HEK293 (cell line): Measurements from ENCODE around the gene ATP8A1.

Experiments used
- CTCF ChIA-PET: fragments of 350-600 bp; formaldehyde crosslinking; extraction: SDS; loops from one replicate; lab custom pipeline; 2021; ENCODE audit warnings: antibody characterized with exemption; lab: Yijun Ruan, JAX
- POLR2A ChIA-PET: fragments of 300-600 bp; formaldehyde crosslinking; extraction: SDS; loops from one replicate; lab custom pipeline; 2020; ENCODE audit warnings: antibody characterized with exemption, inconsistent platforms; lab: Yijun Ruan, JAX
- H3K27ac ChIP-seq: fragments of 200-500 bp; sonication (Bioruptor generic); 2 replicates; pipeline ENCODE4 v1.5.1; 2014; ENCODE audit warnings: low read depth, low read length, control low read depth, inconsistent platforms; ENCODE audit errors: extremely low read depth
- H3K36me3 ChIP-seq, 2 experiments: fragments of 200-500 bp in 1 of 2; sonication (Bioruptor generic) in 1 of 2; 1 replicate in 1 of 2; 2 replicates in 1 of 2; pipeline ENCODE4 v1.5.1; 2014 to 2017; ENCODE audit warnings: inconsistent platforms in 2 of 2, low read length in 2 of 2; ENCODE audit not compliant: control insufficient read depth in 2 of 2, insufficient read depth in 1 of 2
- H3K4me1 ChIP-seq: fragments of 200-500 bp; sonication (Bioruptor generic); 2 replicates; pipeline ENCODE4 v1.5.1; 2014; ENCODE audit warnings: mild to moderate bottlenecking, low read length, inconsistent platforms; ENCODE audit not compliant: control insufficient read depth, insufficient read depth
- H3K4me3 ChIP-seq: 2 replicates; pipeline ENCODE4 v1.5.1; 2011; ENCODE audit warnings: low read depth, mild to moderate bottlenecking, control low read depth, low read length, moderate library complexity
- H3K9me3 ChIP-seq: fragments of 200-500 bp; sonication (Bioruptor generic); 2 replicates; pipeline ENCODE4 v1.5.1; 2014; ENCODE audit warnings: low read depth, low read length, inconsistent platforms; ENCODE audit not compliant: control insufficient read depth, insufficient read depth
- BCL11A ChIP-seq: fragments of 450-650 bp; formaldehyde crosslinking; IDR thresholded peaks from 2 replicates; pipeline ENCODE4 v1.5.1; 2016; ENCODE audit warnings: low read depth, missing biosample characterization, missing genetic modification characterization
- GLIS1 ChIP-seq: fragments of 450-650 bp; formaldehyde crosslinking; IDR thresholded peaks from 2 replicates; pipeline ENCODE4 v1.5.1; 2016; ENCODE audit warnings: missing biosample characterization, missing genetic modification characterization
- INSM2 ChIP-seq: fragments of 450-650 bp; formaldehyde crosslinking; IDR thresholded peaks from 2 replicates; pipeline ENCODE4 v1.5.1; 2016; ENCODE audit warnings: missing biosample characterization, missing genetic modification characterization
- MEIS1 ChIP-seq: sonication (generic); formaldehyde crosslinking; IDR thresholded peaks from 2 replicates; pipeline ENCODE4 v1.8.1; 2022; ENCODE audit warnings: missing genetic modification reagents, mild to moderate bottlenecking, borderline replicate concordance
- MZF1 ChIP-seq: fragments of 450-650 bp; formaldehyde crosslinking; IDR thresholded peaks from 2 replicates; pipeline ENCODE4 v1.5.1; 2017; ENCODE audit warnings: missing biosample characterization, missing genetic modification characterization, borderline replicate concordance
- PRDM1 ChIP-seq: fragments of 450-650 bp; formaldehyde crosslinking; IDR thresholded peaks from 2 replicates; pipeline ENCODE4; 2016; ENCODE audit warnings: missing biosample characterization, missing genetic modification characterization
- RBAK ChIP-seq: fragments of 450-650 bp; formaldehyde crosslinking; IDR thresholded peaks from 2 replicates; pipeline ENCODE4 v1.5.1; 2016; ENCODE audit warnings: missing biosample characterization, missing genetic modification characterization
- YY2 ChIP-seq: fragments of 450-650 bp; formaldehyde crosslinking; IDR thresholded peaks from 2 replicates; pipeline ENCODE4 v1.5.1; 2016; ENCODE audit warnings: missing biosample characterization, missing genetic modification characterization
- ZBTB26 ChIP-seq: fragments of 450-650 bp; formaldehyde crosslinking; optimal IDR thresholded peaks from 2 replicates; pipeline ENCODE3; 2016; ENCODE audit warnings: missing biosample characterization, mild to moderate bottlenecking, missing genetic modification characterization
- ZBTB6 ChIP-seq: fragments of 450-650 bp; formaldehyde crosslinking; IDR thresholded peaks from 2 replicates; pipeline ENCODE4 v1.5.1; 2017; ENCODE audit warnings: missing biosample characterization, missing genetic modification characterization
- ZNF133 ChIP-seq: fragments of 450-650 bp; formaldehyde crosslinking; IDR thresholded peaks from 2 replicates; pipeline ENCODE4 v1.5.1; 2016; ENCODE audit warnings: missing biosample characterization, missing genetic modification characterization
- ZNF157 ChIP-seq: fragments of 450-650 bp; formaldehyde crosslinking; IDR thresholded peaks from 2 replicates; pipeline ENCODE4 v1.5.1; 2016; ENCODE audit warnings: missing biosample characterization, missing genetic modification characterization
- ZNF169 ChIP-seq: fragments of 450-650 bp; formaldehyde crosslinking; IDR thresholded peaks from 2 replicates; pipeline ENCODE4 v1.5.1; 2016; ENCODE audit warnings: missing biosample characterization, missing genetic modification characterization
- ZNF302 ChIP-seq: fragments of 450-650 bp; formaldehyde crosslinking; IDR thresholded peaks from 2 replicates; pipeline ENCODE4 v1.5.1; 2016; ENCODE audit warnings: missing biosample characterization, missing genetic modification characterization, low read depth
- ZNF366 ChIP-seq: fragments of 450-650 bp; formaldehyde crosslinking; conservative IDR thresholded peaks from 2 replicates; pipeline ENCODE4 v1.5.1; 2016; ENCODE audit warnings: missing biosample characterization, missing genetic modification characterization
- ZNF529 ChIP-seq: fragments of 450-650 bp; formaldehyde crosslinking; IDR thresholded peaks from 2 replicates; pipeline ENCODE4 v1.5.1; 2017; ENCODE audit warnings: missing genetic modification characterization, missing biosample characterization; ENCODE audit not compliant: insufficient replicate concordance
- ZNF549 ChIP-seq: fragments of 450-650 bp; IDR thresholded peaks from 2 replicates; pipeline ENCODE4 v1.5.1; 2018; ENCODE audit warnings: missing biosample characterization, missing genetic modification characterization, mild to moderate bottlenecking, inconsistent platforms, moderate library complexity
- ZNF639 ChIP-seq: fragments of 450-650 bp; formaldehyde crosslinking; IDR thresholded peaks from 2 replicates; pipeline ENCODE4 v1.5.1; 2016; ENCODE audit warnings: missing biosample characterization, missing genetic modification characterization
- ZNF768 ChIP-seq: fragments of 450-650 bp; formaldehyde crosslinking; IDR thresholded peaks from 2 replicates; pipeline ENCODE4 v1.5.1; 2018; ENCODE audit warnings: missing biosample characterization, mild to moderate bottlenecking, missing genetic modification characterization
- ZNF830 ChIP-seq: fragments of 450-650 bp; IDR thresholded peaks from 2 replicates; pipeline ENCODE4 v1.5.0; 2018; ENCODE audit warnings: missing biosample characterization, missing genetic modification characterization, low read depth, mild to moderate bottlenecking, moderate library complexity

The ATP8A1 gene

GRCh38 chr4:42366959-42367358, 289.9 kb downstream of the ATP8A1 start (continued):
- TF ChIP-seq ZNF529 (tag by site-specific recombination) (no peak), ZNF157 (no peak)
- TF ChIP-seq, all 188 proteins: peak for 0

GRCh38 chr4:42364266-42365053, 292.4 kb downstream of the ATP8A1 start:
- Histone ChIP-seq H3K27ac (no peak overlapping the region), H3K9me3 (no peaks in the 10 kb centered on the region), H3K36me3 (no peaks in the 10 kb centered on the region), H3K4me1 (no peaks in the 10 kb centered on the region), H3K4me3 (no peak overlapping the region)
- ChIA-PET CTCF (no interaction called here), POLR2A (no interaction called here)
- no peak for TF ChIP-seq ZNF549 (tag by site-specific recombination)
- TF ChIP-seq MEIS1 (CRISPR knock-in tag), result no peak
- peak; percentile 83 for TF ChIP-seq ZNF366 (tag by site-specific recombination)
- peak; percentile 67 for TF ChIP-seq PRDM1 (tag by site-specific recombination)
- TF ChIP-seq ZNF639 (tag by site-specific recombination), result no peak
- no peak for TF ChIP-seq ZNF133 (tag by site-specific recombination)
- no peak for TF ChIP-seq BCL11A (tag by site-specific recombination)
- no peak for TF ChIP-seq ZNF830 (tag by site-specific recombination)
- no peak for TF ChIP-seq MZF1
- TF ChIP-seq ZBTB26 (tag by site-specific recombination), result no peak
- TF ChIP-seq RBAK (tag by site-specific recombination), result no peak
- TF ChIP-seq YY2 (tag by site-specific recombination), result no peak
- TF ChIP-seq INSM2 (tag by site-specific recombination), result no peak
- no peak for TF ChIP-seq ZNF768 (tag by site-specific recombination)
- no peak for TF ChIP-seq ZNF169 (tag by site-specific recombination)
- no peak for TF ChIP-seq ZBTB6 (tag by site-specific recombination)
- TF ChIP-seq GLIS1, result no peak

GRCh38 chr4:42363614-42364013, 293.3 kb downstream of the ATP8A1 start:
- Histone ChIP-seq H3K4me1 (no peaks in the 10 kb centered on the region), H3K4me3 (no peak overlapping the region), H3K27ac (no peak overlapping the region), H3K9me3 (no peaks in the 10 kb centered on the region), H3K36me3 (no peaks in the 10 kb centered on the region)
- ChIA-PET CTCF (no interaction called here), POLR2A (no interaction called here)
- no peak for TF ChIP-seq ZNF302 (tag by site-specific recombination)
- TF ChIP-seq ZNF133 (tag by site-specific recombination), result peak; percentile 33; the same call in 1 of the 2 replicates
